Measurements from ENCODE around the gene IKZF2. TPM values are rescaled to one million over a fixed set of nuclear protein-coding genes. Genes with fewer than 3 reads are reported as not detected.

The IKZF2 gene
- total and polyA plus RNA-seq, 2 of the 4 experiments (the other 2 are of a cell fraction), result 2.1 to 25.5 TPM

- Histone ChIP-seq H3K4me2 (ENCODE audit: low read depth, low read length) (no peak overlapping the region), H3K9ac (ENCODE audit: low read depth, low read length) (no peak overlapping the region), H3K56ac (ENCODE audit: extremely low read depth, insufficient read depth, low read length) (no peak overlapping the region), H4K8ac (ENCODE audit: low read depth in 2 of 2, low read length in 2 of 2) (no peak overlapping the region), H3K36me3 (ENCODE audit: control insufficient read depth, insufficient read depth, low read length) (no peaks in the 10 kb centered on the region), H2BK20ac (ENCODE audit: low read depth, low read length) (no peak overlapping the region), H4K20me1 (ENCODE audit: insufficient read depth, low read length) (no peaks in the 10 kb centered on the region), H3K14ac (replicated peaks; ENCODE audit: low read depth, low read length) (no peak overlapping the region), H2AK5ac (ENCODE audit: low read depth, low read length) (no peak overlapping the region), H3K23ac (ENCODE audit: low read depth, low read length) (no peak overlapping the region), H2BK15ac (ENCODE audit: low read depth, low read length) (no peak overlapping the region), H2AK9ac (replicated peaks; ENCODE audit: low read depth, low read length, poor library complexity) (no peak overlapping the region), H3K4ac (ENCODE audit: low read depth, low read length) (no peak overlapping the region), H3K27ac (ENCODE audit: insufficient read depth, low read length) (no peak overlapping the region), H3K27me3 (ENCODE audit: control insufficient read depth, insufficient read depth, low read length) (no peaks in the 10 kb centered on the region), H3K9me1 (ENCODE audit: insufficient read depth, low read length) (peaks cover 3% of the 10 kb centered on the region; the same call in 1 of the 2 replicates), H3K9me3 (ENCODE audit: control insufficient read depth, insufficient read depth, low read length) (no peaks in the 10 kb centered on the region), H2BK5ac (ENCODE audit: low read depth, low read length, poor library complexity, severe bottlenecking) (no peak overlapping the region), H3K79me1 (ENCODE audit: low read depth in 1 of 2, low read length in 2 of 2) (peaks cover 3 to 6% of the 10 kb centered on the region in 2 experiments; a peak in 3 of 4 replicates), H3K4me1 (ENCODE audit: control insufficient read depth, insufficient read depth, low read length) (peaks cover 9% of the 10 kb centered on the region), H4K91ac (ENCODE audit: insufficient read depth, low read depth, low read length) (no peak overlapping the region), H3K4me3 (ENCODE audit: insufficient read depth, low read depth, low read length) (no peak overlapping the region), H2BK120ac (ENCODE audit: low read depth, low read length) (no peak overlapping the region), H2AFZ (replicated peaks; ENCODE audit: low read length, poor library complexity) (no peak overlapping the region), H4K5ac (ENCODE audit: low read depth, low read length) (no peak overlapping the region), H3K18ac (ENCODE audit: low read depth, low read length) (no peak overlapping the region)
- TF ChIP-seq RFX5 (IDR thresholded peaks at IDR 0.05; ENCODE audit: low read depth, low read length) (no peak), ELK1 (IDR thresholded peaks at IDR 0.05; ENCODE audit: borderline replicate concordance, low read depth, low read length) (no peak), MXI1 (IDR thresholded peaks at IDR 0.05; ENCODE audit: borderline replicate concordance, low read depth, low read length) (no peak), CTCF (conservative IDR thresholded peaks at IDR 0.05; ENCODE audit: low read depth, low read length) (no peak), MAZ (IDR thresholded peaks at IDR 0.05; ENCODE audit: borderline replicate concordance, low read depth, low read length) (no peak), RCOR1 (IDR thresholded peaks at IDR 0.05; ENCODE audit: insufficient replicate concordance, low read length) (no peak), BHLHE40 (IDR thresholded peaks at IDR 0.05; ENCODE audit: low read depth, low read length) (no peak), CEBPB (IDR thresholded peaks at IDR 0.05; ENCODE audit: low read depth, low read length) (no peak), CHD1 (IDR thresholded peaks at IDR 0.05; ENCODE audit: low read depth, low read length) (no peak), RAD21 (IDR thresholded peaks at IDR 0.05; ENCODE audit: low read length) (no peak), SMC3 (IDR thresholded peaks at IDR 0.05; ENCODE audit: low read depth, low read length) (no peak), FOS (IDR thresholded peaks at IDR 0.05; ENCODE audit: low read depth, low read length) (no peak), NFE2L2 (IDR thresholded peaks at IDR 0.05; ENCODE audit: low read depth, low read length) (no peak), POLR2A (IDR thresholded peaks at IDR 0.05; ENCODE audit: low read depth, low read length) (no peak)
- ATAC-seq (ENCODE audit: low read depth) (peak; percentile 52), DNase-seq (peak; percentile 10)
- ChIA-PET POLR2A (ENCODE audit: unreplicated experiment) (no interaction called here), CTCF (no interaction called here)
- intact Hi-C loops (cut with micrococcal nuclease) (no loop called here), dilution Hi-C loops (cut with HindIII; ENCODE audit: low sequenced_read_pairs, unreplicated experiment) (no loop called here), in situ Hi-C loops (cut with MboI; ENCODE audit: low sequenced_read_pairs) (no loop called here)
- BruUV-seq (replicated peaks), result no TSS peak
Measured at GRCh38 chr2:213086050-213086449, 65.4 kb downstream of the IKZF2 start.

Measured in IMR-90 (cell line).